ENCODE data around the gene CST9. TPM values are rescaled to one million over a fixed set of nuclear protein-coding genes. Genes with fewer than 3 reads are reported as not detected.

The CST9 gene
- total and polyA plus RNA-seq, 2 of the 13 experiments (the other 11 are each of a cell fraction or from before 2014, with no cell fraction given), result 0.07 TPM; not detected in 1

DNA sequence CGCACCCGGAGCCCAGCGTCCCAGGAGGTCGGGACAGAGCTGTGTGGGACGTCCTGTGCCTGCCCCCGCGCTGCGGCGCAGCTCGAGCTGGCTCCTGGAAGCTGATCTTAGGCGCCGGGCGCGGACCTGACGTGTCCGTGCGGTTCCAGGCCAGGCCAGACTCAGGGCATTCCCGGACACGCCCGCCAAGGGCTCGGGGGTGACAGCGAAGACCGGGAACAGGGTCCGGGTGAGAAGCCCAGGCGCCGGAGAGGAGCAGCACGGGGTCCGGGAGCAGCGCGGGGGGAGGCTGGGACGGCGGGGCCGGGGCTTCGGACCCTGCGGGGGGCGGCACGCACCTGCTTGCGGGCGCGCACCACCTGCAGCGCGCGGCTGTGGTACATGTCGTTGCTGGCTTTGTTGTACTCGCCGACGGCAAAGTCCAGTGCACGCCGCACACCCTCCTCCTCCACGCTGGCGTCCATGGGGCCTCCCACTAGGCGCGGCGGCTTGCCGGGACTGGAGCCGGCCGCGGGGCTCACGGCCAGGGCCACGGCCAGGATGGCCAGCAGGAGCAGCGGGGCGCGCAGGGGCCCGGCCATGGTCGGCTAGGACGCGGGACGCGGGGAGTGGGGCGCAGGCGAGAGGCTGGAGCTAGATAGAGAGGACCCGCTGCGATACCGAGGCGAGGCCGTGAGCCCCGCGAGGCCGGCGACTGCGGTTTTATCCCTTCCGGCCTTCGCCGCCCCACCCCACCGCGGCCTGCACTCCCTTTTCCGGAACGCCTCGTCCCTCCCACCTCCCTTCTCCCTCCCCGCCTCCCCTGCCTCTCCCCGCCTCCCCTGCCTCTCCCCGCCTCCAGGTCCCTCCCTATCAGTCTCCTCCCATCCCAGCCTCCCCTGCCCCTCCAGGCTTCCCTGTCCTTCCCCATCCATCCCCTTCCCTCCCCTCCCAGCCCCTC, 31.8 kb upstream of the CST9 start, which contains the start of gene CST3 (continued):
- TF ChIP-seq SRSF4 (IDR thresholded peaks at IDR 0.05; ENCODE audit: low read depth, low read length, poor library complexity, severe bottlenecking), result peak; percentile 92
- no peak for TF ChIP-seq HDAC6 (IDR thresholded peaks at IDR 0.05; ENCODE audit: low read depth, low read length)
- TF ChIP-seq SP5 (CRISPR knock-in tag; IDR thresholded peaks at IDR 0.05; ENCODE audit: borderline replicate concordance, low read depth), result peak; percentile 76
- peak; percentile 96 for TF ChIP-seq ZNF446 (CRISPR knock-in tag; IDR thresholded peaks at IDR 0.05)
- TF ChIP-seq, protein P1, sequence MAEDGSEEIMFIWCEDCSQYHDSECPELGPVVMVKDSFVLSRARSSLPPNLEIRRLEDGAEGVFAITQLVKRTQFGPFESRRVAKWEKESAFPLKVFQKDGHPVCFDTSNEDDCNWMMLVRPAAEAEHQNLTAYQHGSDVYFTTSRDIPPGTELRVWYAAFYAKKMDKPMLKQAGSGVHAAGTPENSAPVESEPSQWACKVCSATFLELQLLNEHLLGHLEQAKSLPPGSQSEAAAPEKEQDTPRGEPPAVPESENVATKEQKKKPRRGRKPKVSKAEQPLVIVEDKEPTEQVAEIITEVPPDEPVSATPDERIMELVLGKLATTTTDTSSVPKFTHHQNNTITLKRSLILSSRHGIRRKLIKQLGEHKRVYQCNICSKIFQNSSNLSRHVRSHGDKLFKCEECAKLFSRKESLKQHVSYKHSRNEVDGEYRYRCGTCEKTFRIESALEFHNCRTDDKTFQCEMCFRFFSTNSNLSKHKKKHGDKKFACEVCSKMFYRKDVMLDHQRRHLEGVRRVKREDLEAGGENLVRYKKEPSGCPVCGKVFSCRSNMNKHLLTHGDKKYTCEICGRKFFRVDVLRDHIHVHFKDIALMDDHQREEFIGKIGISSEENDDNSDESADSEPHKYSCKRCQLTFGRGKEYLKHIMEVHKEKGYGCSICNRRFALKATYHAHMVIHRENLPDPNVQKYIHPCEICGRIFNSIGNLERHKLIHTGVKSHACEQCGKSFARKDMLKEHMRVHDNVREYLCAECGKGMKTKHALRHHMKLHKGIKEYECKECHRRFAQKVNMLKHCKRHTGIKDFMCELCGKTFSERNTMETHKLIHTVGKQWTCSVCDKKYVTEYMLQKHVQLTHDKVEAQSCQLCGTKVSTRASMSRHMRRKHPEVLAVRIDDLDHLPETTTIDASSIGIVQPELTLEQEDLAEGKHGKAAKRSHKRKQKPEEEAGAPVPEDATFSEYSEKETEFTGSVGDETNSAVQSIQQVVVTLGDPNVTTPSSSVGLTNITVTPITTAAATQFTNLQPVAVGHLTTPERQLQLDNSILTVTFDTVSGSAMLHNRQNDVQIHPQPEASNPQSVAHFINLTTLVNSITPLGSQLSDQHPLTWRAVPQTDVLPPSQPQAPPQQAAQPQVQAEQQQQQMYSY (CRISPR knock-in tag; IDR thresholded peaks at IDR 0.05), result peak; percentile 86
- no peak for TF ChIP-seq NFYC (CRISPR knock-in tag; IDR thresholded peaks at IDR 0.05)
- TF ChIP-seq FOXJ3 (CRISPR knock-in tag; IDR thresholded peaks at IDR 0.05; ENCODE audit: borderline replicate concordance), result no peak
- TF ChIP-seq SP4 (CRISPR knock-in tag; IDR thresholded peaks at IDR 0.05), result peak; percentile 80
- no peak; the same call in 1 of the 2 replicates for TF ChIP-seq WIZ (CRISPR knock-in tag; IDR thresholded peaks at IDR 0.05)
- TF ChIP-seq ZMYM2 (CRISPR knock-in tag; IDR thresholded peaks at IDR 0.05), result no peak
- TF ChIP-seq, protein P2, sequence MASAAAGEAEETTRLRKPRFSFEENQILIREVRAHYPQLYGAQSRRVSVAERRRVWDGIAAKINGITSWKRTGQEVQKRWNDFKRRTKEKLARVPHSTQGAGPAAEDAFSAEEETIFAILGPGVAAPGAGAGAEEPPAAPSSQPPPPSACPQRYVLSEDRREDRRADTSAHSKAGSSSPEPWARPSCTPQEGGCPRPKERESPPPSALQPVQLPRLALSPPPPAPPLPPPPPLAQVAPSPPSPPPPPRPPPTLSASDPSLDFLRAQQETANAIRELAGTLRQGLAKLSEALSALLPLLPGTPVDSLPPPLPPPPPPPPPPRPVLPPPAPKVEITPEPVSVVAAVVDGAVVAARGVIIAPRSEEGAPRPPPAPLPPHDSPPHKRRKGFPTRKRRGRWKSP (CRISPR knock-in tag; IDR thresholded peaks at IDR 0.05), result peak; percentile 72; the same call in 1 of the 2 replicates
- TF ChIP-seq ZNF569 (CRISPR knock-in tag; IDR thresholded peaks at IDR 0.05; ENCODE audit: borderline replicate concordance), result no peak
- no peak for TF ChIP-seq RBAK (CRISPR knock-in tag; IDR thresholded peaks at IDR 0.05)
- no peak for TF ChIP-seq NR2F6 (IDR thresholded peaks at IDR 0.05)
- TF ChIP-seq NR2F6 (CRISPR knock-in tag; IDR thresholded peaks at IDR 0.05), result peak; percentile 39; the same call in 1 of the 2 replicates
- TF ChIP-seq ZNF350 (CRISPR knock-in tag; IDR thresholded peaks at IDR 0.05; ENCODE audit: borderline replicate concordance, low read depth), result no peak
- TF ChIP-seq, protein P3, sequence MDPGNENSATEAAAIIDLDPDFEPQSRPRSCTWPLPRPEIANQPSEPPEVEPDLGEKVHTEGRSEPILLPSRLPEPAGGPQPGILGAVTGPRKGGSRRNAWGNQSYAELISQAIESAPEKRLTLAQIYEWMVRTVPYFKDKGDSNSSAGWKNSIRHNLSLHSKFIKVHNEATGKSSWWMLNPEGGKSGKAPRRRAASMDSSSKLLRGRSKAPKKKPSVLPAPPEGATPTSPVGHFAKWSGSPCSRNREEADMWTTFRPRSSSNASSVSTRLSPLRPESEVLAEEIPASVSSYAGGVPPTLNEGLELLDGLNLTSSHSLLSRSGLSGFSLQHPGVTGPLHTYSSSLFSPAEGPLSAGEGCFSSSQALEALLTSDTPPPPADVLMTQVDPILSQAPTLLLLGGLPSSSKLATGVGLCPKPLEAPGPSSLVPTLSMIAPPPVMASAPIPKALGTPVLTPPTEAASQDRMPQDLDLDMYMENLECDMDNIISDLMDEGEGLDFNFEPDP (CRISPR knock-in tag; conservative IDR thresholded peaks at IDR 0.05), result peak; percentile 100
- TF ChIP-seq ZFP82 (CRISPR knock-in tag; IDR thresholded peaks at IDR 0.05; ENCODE audit: borderline replicate concordance), result no peak; the same call in 1 of the 2 replicates
- TF ChIP-seq RBM22 (optimal IDR thresholded peaks at IDR 0.05; ENCODE audit: low read length), result no peak
- TF ChIP-seq KDM4B (CRISPR knock-in tag; IDR thresholded peaks at IDR 0.05), result peak; percentile 27; the same call in 1 of the 2 replicates
- no peak for TF ChIP-seq CREM (IDR thresholded peaks at IDR 0.05)
- TF ChIP-seq CREM (CRISPR knock-in tag; IDR thresholded peaks at IDR 0.05), result peak; percentile 31; the same call in 1 of the 2 replicates
- TF ChIP-seq BCL6 (CRISPR knock-in tag; IDR thresholded peaks at IDR 0.05), result peak; percentile 19
- TF ChIP-seq RARA (CRISPR knock-in tag; IDR thresholded peaks at IDR 0.05), result peak; percentile 57
- peak; percentile 98 for TF ChIP-seq BORCS8-MEF2B (CRISPR knock-in tag; IDR thresholded peaks at IDR 0.05)

Data from HepG2 (cell line).